Tibial nerve (tissue), 4 donors: ENCODE measurements around the gene GOLT1B. TPM values are rescaled to one million over a fixed set of nuclear protein-coding genes. Genes with fewer than 3 reads are reported as not detected.

Experiments used
- DNase-seq, 2 donors: peaks; one replicate each; pipeline ENCODE4 v3.0.0-alpha.2; 2019; ENCODE audit warnings: low spot score in 2 of 2
- H3K27ac ChIP-seq, 4 donors: fragments of 200-600 bp; sonication (generic) in 3 of 4; one replicate each; pipeline ENCODE4 v1.5.1; 2017 to 2019; ENCODE audit warnings: mild to moderate bottlenecking in 1 of 4
- H3K27me3 ChIP-seq, 2 donors: fragments of 200-600 bp; sonication (generic) in 1 of 2; one replicate each; pipeline versions ENCODE4 v1.5.1 to v1.6.0; 2017 to 2019
- H3K36me3 ChIP-seq, 3 donors: fragments of 200-600 bp; sonication (generic); one replicate each; pipeline ENCODE4 v1.5.1; 2018 to 2019
- H3K4me1 ChIP-seq, 4 donors: fragments of 200-600 bp; sonication (generic) in 3 of 4; one replicate each; pipeline ENCODE4 v1.5.1; 2017 to 2019
- H3K4me3 ChIP-seq, 4 donors: fragments of 200-600 bp; sonication (generic) in 3 of 4; one replicate each; pipeline ENCODE4 v1.5.1; 2017 to 2019; ENCODE audit warnings: mild to moderate bottlenecking in 1 of 4, moderate library complexity in 1 of 4
- H3K9me3 ChIP-seq, 4 donors: fragments of 200-600 bp; sonication (generic) in 3 of 4; one replicate each; pipeline ENCODE4 v1.5.1; 2017 to 2019
- CTCF ChIP-seq, 5 experiments: fragments of 200-600 bp in 3 of 5; fragments of 450-650 bp in 2 of 5; sonication (generic) in 3 of 5; IDR thresholded peaks; one replicate each; pipeline ENCODE4 v1.5.1; 2016 to 2019; ENCODE audit warnings: antibody characterized with exemption in 5 of 5, mild to moderate bottlenecking in 3 of 5, moderate library complexity in 2 of 5
- EP300 ChIP-seq, 2 donors: sonication (generic); formaldehyde crosslinking; IDR thresholded peaks; one replicate each; pipeline ENCODE4 v1.6.1; 2017; ENCODE audit warnings: antibody characterized with exemption in 2 of 2, mild to moderate bottlenecking in 1 of 2
- POLR2A ChIP-seq, 2 donors: fragments of 450-650 bp; IDR thresholded peaks; one replicate each; pipeline ENCODE4 v1.6.1; 2017; ENCODE audit warnings: antibody characterized with exemption in 2 of 2, mild to moderate bottlenecking in 2 of 2, moderate library complexity in 2 of 2
- WGBS, 2 donors: methylation state at CpG; one replicate each; pipeline ENCODE4 v1.1.5; 2018; 5-methylcytosine and 5-hydroxymethylcytosine counted together
- total RNA-seq, 4 donors: library from RNA; depleted of rRNA; stranded (reverse); fragments of >200 nt; gene quantifications; one replicate each; pipeline ENCODE4 v1.1.0, GENCODE V29; 2016

The GOLT1B gene
- total RNA-seq, 4 donors from 2014 or later: 16.8 to 28.8 (median 18.8) TPM

DNA sequence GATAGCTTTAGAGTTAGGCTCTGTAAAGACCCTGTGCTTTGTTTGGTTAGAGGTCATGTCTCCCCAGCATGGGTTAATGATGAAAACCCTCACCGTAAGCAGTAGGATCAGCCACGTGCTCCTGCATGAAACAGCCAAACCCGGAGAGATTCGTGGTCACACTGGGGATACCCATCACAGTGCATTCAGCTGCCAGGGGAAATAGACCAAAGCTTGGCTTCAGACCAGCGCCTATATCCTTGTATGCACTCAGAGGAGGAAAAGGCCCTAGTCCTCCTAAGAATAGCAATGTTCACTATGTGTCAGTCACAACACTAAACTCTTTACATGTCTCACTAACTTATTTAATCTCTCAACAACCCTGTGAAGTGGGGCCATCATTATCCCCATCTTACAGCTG, 40.8 kb downstream of the GOLT1B start:
- Histone ChIP-seq H3K36me3 (no peaks in the 10 kb centered on the region), H3K9me3 (no peaks in the 10 kb centered on the region), H3K4me3 (no peak overlapping the region), H3K27me3 (no peaks in the 10 kb centered on the region), H3K4me1 (no peaks in the 10 kb centered on the region), H3K27ac (no peak overlapping the region)
- DNase-seq: no peak
- WGBS, 2 donors: 56 to 81% methylated on average over 5 of the region's 5 CpGs
- TF ChIP-seq CTCF (IDR thresholded peaks at IDR 0.05) (no peak), EP300 (IDR thresholded peaks at IDR 0.05) (no peak), POLR2A (IDR thresholded peaks at IDR 0.05) (no peak)

GRCh38 chr12:21543151-21543550, 41.6 kb downstream of the GOLT1B start:
- no peaks in the 10 kb centered on the region for H3K36me3 ChIP-seq
- DNase-seq: no peak
- H3K4me1 ChIP-seq: no peaks in the 10 kb centered on the region
- H3K27me3 ChIP-seq: no peaks in the 10 kb centered on the region
- H3K4me3 ChIP-seq: no peak overlapping the region
- no peaks in the 10 kb centered on the region for H3K9me3 ChIP-seq
- no peak overlapping the region for H3K27ac ChIP-seq
- TF ChIP-seq POLR2A (IDR thresholded peaks at IDR 0.05) (no peak), EP300 (IDR thresholded peaks at IDR 0.05) (no peak), CTCF (IDR thresholded peaks at IDR 0.05) (no peak)

DNA sequence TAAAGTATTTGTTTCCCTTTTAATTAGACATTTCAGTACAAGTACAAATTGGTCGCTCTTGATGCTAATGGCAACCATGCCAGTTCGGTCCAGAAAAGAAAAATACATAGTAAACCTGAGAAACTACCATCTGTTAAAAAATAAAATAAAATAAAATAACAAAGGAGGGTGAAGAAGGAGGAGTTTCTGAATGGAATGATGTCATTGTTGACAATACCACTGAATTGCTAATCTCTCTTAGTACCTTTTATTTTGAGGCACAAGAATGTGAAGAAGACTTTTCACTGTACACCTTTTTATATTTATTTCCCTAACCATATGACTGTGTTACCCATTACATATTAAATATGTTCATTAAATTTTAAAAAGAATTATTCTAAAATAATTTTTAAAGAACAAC, 44.0 kb downstream of the GOLT1B start:
- Histone ChIP-seq H3K4me3 (no peak overlapping the region), H3K27ac (no peak overlapping the region), H3K36me3 (no peaks in the 10 kb centered on the region), H3K4me1 (no peaks in the 10 kb centered on the region), H3K27me3 (no peaks in the 10 kb centered on the region), H3K9me3 (no peaks in the 10 kb centered on the region)
- no peak for DNase-seq
- TF ChIP-seq POLR2A (IDR thresholded peaks at IDR 0.05): no peak
- TF ChIP-seq EP300 (IDR thresholded peaks at IDR 0.05): no peak
- TF ChIP-seq CTCF (IDR thresholded peaks at IDR 0.05): no peak
- WGBS, 2 donors: 86 to 92% methylated on average over 2 of the region's 2 CpGs

- Histone ChIP-seq H3K4me3 (no peak overlapping the region), H3K9me3 (no peaks in the 10 kb centered on the region), H3K4me1 (peaks cover 0 to 5% (median 0%) of the 10 kb centered on the region in 4 donors), H3K27ac (no peak overlapping the region), H3K27me3 (no peaks in the 10 kb centered on the region), H3K36me3 (no peaks in the 10 kb centered on the region)
- 5 to 13% methylated on average over 1 of the region's 1 CpG for WGBS, 2 donors
- no peak for DNase-seq
- no peak for TF ChIP-seq EP300 (IDR thresholded peaks at IDR 0.05)
- TF ChIP-seq CTCF (IDR thresholded peaks at IDR 0.05): no peak
- TF ChIP-seq POLR2A (IDR thresholded peaks at IDR 0.05): no peak
Measured at GRCh38 chr12:21546716-21547115, 45.1 kb downstream of the GOLT1B start.

DNA sequence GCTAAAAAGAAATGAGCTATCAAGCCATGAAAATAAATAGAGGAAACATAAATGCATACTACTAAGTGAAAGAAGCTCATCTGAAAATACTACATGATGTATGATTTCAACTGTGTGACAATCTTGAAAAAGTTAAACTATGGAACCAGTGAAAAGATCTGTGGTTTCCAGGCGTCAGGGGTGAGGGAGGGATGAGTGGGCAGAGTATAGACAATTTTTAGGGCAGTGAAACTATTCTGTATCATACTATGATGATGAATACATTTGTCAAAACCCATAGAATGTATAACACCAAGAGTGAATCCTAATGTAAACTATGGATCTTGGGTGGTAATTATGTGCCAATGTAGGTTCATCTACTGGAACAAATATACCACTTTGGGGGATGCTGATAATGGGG, 45.8 kb downstream of the GOLT1B start:
- no peaks in the 10 kb centered on the region for H3K27me3 ChIP-seq
- TF ChIP-seq POLR2A (IDR thresholded peaks at IDR 0.05) (no peak), CTCF (IDR thresholded peaks at IDR 0.05) (no peak), EP300 (IDR thresholded peaks at IDR 0.05) (no peak)
- no peaks in the 10 kb centered on the region for H3K9me3 ChIP-seq
- peaks cover 0 to 12% (median 0%) of the 10 kb centered on the region in 4 donors for H3K4me1 ChIP-seq
- H3K4me3 ChIP-seq: no peak overlapping the region
- no peak overlapping the region for H3K27ac ChIP-seq
- DNase-seq: no peak
- no peaks in the 10 kb centered on the region for H3K36me3 ChIP-seq
- 71 to 83% methylated on average over 1 of the region's 1 CpG for WGBS, 2 donors
